ENCODE measurements around the gene URAD.

URAD gene

DNA sequence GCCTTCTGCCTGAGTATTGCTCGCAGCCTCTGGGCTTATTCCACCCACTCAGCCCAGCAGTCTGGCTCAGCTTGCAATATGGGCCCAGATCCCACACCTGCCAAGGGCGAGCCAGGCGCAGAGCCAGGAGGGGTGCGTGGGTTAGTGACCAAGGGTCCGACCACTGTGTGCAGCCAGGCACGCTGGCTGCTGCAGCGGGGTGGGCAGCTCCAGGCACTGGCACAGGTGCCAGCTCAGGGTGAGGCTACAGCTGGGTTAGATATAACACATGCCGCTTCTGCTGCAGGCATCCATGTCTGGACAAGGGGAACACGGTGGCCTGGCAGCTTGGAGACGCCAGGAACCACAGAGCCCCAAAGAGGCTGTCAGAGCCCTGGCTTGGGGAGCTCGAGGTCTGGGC is 12.6 kb upstream of the URAD start:
- in situ Hi-C loops (cut with HindIII; ENCODE audit: low sequenced_read_pairs): no loop called here

DNA sequence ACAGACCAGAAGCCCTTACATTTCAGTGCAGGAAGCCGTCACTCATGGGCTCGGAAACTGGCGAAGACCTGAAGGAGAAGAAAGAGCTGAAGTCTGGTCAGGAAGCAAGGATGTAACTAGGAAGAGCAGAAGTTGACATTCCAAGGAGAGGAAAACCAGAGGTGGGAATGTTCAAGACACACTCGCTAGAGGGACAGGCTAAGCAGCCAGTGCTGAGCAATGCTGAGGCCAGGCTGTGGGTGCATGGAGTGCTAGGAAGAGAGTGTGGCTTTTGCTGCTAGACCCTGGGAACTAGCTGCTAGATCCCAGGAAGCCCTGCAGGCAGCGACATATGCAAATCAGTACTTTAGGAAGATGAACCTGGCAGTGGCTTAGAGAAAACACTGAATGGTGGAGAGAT is 12.1 kb upstream of the URAD start:
- in situ Hi-C loops (cut with HindIII; ENCODE audit: low sequenced_read_pairs): no loop called here

DNA sequence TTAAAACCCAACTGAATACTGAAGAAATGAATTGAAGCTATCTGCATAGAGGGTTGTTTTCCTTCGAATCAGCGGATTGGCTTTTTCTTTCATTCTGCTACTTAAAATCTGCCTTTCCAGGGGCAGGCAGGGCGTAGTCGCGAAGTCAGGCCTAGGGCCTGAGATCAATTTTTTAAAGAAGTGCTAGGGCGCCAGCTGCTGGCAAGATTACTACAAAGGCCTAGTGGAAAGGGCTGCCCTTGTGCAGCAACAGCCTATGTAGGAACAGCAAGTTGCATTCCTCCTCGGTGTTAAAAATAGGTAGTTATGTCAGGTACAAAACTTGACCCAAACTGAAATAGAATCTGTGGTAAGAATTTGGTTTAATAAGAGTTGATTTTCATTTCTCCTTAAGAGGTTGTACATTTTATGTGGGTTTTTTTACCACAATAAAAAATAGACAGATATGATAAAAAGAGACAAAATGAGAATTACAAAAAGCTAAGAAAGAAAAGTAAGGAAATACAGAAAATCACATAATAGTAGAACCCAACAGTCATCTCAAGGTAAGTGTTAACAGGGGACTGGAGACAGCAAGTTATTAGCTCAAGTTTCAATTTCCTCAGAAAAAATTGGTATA is 9.5 kb upstream of the URAD start:
- in situ Hi-C loops (cut with HindIII; ENCODE audit: low sequenced_read_pairs): no loop called here

DNA sequence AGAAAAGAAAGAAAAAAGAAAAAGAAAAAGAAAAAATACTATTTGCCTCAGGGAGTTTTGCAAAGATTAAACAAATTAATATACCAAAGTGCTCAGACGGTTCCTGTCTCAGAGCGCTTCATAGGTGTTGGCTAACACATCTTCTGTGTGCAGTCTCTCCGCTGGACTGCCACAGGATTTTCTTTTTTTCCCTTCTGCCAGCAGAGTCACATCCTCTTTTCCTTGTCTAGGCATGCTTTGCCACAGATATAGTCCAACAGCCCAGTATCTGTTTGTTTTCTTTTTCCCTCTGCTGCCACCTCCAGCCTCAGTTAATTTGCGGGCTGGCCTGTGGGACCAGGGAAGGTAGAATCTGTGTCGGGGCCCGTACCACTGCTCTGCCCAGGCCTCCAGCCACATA is 3.4 kb upstream of the URAD start:
- in situ Hi-C loops (cut with HindIII; ENCODE audit: low sequenced_read_pairs): no loop called here

DNA sequence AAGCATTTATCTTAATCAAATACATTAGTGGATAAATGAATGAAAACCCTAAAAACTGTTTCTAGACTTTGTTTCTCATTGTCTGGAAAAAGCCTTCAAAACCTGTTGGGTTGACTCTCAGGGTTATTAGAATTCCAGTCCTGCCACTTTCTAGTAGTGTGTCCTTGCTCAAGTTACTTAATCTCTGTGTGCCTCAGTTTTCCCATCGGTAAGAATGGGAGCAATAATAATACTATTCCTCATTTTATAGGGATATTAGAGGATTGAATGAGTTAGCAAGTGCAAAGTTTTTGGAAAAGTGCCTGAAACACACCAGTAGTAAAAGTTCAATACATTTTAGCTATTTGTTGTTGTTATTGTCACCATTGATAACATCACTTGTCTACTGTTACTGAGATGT is 2.9 kb downstream of the URAD start:
- in situ Hi-C loops (cut with HindIII; ENCODE audit: low sequenced_read_pairs): no loop called here

DNA sequence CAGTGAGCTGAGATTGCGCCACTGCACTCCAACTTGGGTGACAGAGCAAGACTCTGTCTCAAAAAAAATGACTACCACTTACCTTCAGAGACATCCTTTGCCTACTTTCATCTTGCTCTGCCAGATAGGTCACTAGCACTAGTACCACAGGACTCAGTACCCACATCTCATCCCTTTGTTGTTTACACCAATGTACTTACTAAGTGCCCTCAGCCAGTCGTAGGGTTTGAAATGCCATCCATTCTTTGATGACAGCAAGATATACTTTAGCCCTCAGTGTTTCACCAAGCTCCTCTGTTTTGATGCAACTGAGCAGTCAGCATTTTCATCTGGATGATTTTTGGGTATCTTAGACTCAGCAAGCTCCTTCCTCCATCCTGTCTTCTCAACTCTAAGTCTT is 6.1 kb downstream of the URAD start:
- in situ Hi-C loops (cut with HindIII; ENCODE audit: low sequenced_read_pairs): no loop called here

DNA sequence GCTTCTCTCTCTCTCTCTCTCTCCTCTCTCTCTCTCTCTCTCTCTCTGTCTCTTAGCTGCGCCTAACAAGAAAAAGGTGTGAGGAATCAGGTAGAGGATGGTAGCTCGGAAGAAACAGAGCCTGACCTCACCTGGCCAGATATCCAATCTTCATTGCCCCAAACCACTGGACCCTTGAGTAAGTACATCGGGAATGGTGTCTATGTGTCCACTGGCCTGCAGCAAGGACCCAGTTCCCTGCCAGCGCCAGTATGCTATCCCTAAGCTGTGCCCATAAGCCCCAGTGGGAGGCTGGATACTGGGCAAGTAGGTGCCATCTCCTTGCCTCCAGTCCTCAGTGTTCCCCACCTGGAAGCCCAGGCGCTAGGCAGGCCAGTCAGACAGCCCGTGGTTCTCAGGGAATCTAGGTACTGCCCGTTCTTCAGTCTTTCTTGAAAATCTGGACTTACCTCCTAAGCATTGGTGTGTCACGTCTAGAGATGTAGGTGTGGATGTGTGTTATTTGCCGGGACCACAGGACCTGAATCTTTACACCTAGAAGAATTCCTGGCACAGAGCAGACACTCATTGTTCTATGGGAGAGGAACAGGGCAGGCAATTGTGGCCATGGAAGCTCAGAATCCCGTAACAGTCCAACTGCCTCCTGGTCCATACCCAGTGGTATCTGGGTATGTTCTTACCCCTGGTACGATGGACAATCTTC is 7.3 kb downstream of the URAD start:
- in situ Hi-C loops (cut with HindIII; ENCODE audit: low sequenced_read_pairs): no loop called here

DNA sequence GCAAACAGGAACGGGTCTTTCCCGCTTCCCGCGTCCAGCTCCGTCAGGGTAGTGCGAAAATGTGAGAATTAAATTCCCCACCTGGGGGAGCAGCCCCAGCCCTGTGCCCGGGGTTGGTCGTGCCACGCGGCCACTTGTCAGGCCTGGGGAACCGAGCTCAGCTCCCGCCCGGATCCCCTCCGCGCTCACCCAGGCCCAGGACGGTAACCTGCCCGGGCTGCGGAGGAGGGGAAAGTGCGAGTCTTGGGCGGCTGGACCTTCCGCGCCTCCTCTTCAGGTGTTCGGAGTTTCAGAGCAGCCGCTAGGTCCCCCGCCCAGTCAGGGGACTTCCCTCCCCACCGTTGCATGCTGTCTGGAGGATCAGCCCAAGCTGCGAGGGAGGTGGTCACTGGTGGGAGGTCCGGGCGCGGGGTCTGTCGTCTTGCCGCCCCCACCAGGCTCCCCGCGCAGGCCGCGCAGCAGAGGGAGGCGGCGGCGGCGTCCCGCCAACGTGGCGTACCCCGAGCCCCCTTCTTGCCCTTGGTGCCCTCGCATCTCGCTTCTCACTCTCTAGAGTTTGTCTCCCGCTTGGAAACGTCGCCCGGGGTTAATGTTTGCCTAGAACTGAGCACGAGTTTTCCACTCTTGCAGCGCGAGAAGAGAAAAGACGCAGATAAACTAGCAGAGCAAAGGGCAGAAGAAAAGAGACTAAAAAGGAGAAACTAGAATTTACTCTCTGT is 8.1 kb downstream of the URAD start:
- in situ Hi-C loops (cut with HindIII; ENCODE audit: low sequenced_read_pairs): no loop called here

DNA sequence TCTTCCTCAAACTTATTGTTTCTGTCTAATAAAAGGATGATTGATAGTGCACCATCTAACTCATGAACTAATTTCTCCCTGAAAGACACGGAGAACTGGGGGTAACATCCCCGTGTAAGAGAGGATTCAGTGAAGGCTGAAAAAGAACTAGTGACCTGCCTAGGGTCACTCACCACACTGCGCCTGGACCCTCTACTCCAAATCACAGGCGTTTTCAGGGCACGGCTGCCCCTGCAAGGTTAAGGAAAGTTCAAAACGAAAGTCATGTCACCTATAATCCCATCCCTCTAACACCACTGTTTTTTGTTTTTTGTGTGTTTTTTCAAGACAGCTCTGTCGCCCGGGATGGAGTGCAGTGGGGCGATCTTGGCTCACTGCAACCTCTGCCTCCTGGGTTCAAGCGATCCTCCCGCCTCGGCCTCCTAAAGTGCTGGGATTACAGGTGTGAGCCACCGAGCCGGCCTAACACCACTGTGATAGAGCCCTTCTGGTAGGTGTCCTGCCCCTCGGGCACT is 8.7 kb downstream of the URAD start:
- in situ Hi-C loops (cut with HindIII; ENCODE audit: low sequenced_read_pairs): no loop called here

DNA sequence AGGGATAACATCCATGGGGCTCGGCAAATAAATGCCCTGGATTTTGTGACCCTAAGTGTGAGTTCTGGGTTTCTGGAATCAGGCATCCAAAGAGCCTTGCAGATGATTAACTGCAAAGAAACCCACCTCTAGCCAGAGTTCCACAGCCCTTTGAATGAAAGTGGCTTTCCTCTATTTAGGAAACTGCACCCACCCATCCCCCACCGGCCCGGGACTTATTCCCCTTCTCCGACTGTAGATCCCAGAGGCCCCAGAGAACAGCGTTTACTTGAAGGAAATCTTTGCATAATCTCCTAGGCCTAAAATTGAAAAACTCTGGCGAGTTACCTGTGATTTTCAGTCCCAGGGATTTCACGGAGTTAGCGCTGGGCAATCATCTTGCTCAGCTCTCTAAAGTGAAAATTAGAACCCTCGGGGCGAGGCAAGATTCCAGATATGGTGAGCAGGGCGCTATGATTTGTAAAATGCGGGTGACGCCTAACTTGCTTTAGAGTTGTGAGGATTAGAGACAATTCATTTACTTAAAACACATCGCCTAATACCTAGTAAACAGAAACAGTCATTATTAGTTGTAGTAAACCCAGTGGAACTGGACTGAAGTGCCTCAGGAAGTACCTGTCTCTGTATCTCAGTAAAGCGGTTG is 9.4 kb downstream of the URAD start:
- in situ Hi-C loops (cut with HindIII; ENCODE audit: low sequenced_read_pairs): no loop called here

DNA sequence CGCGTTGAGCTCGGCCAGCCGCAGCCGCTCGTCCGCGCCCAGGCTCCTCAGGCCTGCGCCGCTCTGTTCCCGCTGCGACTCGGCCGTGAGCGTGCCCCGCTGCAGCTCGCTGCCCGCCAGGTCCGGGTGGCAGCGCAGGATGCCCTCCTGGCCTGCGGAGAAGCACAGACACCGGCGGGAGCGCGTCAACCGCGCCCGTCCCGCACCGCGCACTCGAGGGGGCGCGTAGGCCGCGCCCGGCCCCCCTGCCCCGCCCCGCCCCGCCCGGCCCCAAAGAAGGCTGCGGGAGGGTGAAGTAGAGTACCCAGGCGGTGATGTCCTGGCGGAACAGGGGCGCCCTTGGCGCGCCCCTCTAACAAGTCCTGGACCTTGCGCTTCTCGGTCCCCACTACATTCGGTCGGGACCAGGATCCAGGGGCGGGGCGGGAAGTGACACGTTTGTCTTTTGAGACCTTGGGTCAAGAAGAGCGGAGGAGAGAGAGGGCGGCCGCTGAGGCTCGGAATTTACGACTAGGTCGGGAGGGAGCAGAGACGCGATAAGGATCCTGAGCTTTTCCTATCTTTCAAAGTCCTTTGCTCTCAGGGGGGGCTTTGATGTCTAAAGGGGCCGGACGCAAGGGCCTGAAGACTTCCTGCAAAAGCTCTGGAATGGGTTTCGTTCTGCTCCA is 10.1 kb downstream of the URAD start:
- in situ Hi-C loops (cut with HindIII; ENCODE audit: low sequenced_read_pairs): no loop called here

DNA sequence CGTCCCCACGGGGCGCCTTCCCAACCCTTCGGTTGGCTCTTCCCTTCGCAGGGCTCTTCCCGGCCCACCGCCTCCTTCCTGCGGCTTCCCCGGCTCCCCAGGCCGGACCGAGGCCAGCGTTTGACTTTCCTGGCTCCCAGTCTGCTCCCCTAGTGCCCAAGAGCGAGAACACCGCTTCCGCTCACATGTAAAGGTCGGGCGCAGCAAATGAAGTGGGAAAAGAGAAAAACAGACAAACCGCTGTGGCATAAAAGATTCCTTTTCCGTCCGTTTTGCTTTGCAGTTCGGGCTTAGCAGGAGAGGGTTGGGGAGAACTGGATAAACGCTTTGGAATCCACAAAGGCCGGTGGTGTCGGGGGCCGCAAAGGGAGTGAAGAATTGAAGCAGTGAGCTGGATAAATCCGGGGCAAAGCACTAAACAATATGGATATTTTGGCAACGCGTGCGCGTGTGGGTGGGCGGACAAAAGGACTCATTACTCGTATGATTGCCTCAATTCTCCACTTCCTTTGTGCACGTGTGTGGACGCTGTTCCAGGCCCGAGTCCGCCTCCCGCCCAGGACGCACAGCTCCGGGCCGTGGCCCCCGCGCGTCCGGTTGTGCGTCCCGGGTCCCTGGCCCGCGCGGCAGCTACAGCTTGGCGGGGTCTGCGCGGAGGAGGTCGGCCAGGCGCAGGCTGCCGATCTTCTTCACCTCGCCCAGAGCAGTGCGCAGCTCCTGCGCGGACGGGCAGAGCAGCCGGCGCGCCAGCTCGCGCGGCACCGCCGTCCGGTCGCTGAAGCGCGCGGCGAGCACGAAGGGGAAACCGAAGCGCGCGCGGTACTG is 10.8 kb downstream of the URAD start:
- in situ Hi-C loops (cut with HindIII; ENCODE audit: low sequenced_read_pairs): no loop called here

DNA sequence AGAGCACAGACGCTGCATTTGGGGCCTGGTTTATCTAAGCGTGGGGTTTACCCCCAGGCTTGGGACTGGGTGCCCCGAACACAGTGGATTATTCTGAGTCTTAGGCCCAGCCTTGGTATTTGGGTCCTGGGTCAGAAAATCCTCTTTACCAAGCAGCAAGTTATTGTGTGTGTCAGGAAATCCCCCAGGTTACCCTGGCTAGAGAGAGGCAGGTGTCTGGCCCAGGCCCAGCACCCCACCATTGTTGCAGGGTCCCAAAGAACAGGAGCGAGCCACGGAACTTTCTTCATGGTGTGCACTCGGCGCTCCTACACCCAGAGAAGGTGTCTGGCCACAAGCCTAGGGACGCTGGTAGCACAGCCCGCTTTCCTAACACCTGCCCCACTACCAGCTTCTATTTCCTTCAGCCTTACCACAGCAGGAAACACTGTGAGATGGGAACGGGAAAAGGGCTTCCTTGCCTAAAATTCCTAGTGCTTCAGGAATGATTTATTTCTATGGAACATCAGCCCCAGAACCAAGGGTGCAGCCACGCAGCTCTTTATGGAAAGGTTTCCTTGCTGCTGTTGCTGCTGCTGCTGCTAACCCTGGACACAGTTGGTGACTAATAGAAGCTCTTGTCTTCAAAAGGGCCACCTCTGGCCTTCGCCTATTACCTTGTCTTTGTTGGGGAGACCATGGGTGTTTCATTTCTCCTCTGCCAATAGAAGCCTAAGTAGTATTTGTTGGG is 12.0 kb downstream of the URAD start:
- in situ Hi-C loops (cut with HindIII; ENCODE audit: low sequenced_read_pairs): no loop called here

DNA sequence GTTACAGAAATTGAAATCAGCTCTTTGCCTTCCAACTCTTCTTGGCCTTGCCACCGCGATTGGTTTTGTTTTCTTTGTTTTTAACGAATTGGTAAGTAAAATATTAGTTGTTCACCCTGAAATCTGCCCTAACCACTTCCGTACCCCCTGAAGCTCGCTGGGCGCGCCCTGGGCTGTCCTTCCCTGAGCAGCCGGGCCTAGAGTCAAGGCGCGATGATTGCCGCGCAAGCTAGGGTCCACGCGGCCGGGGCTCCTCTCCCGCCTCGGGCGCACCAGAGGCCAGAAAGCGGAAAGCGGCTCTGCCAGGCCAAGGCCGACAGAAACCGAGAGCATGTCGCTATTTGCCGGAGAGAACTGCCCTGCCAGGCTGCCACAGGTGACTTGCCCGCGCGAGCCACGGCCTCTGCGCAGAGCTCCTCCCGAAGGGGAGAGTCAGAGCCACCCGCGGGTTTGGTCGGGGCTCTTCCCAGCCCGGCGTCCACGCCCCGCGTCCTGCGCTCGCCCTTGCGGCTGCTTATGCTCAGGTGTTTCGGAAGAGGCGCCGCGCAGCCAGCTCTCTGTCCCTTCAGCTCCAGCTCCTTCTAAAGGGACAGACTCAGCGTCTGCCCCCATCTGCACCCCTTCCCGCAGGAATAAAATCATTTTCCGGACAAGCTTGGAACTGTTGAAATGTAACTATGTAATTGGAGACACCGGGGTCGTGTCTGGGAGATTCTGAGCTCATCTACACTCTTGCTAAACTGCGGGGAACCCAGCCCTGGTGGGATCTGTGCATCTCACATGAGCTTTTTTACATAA is 12.7 kb downstream of the URAD start:
- in situ Hi-C loops (cut with HindIII; ENCODE audit: low sequenced_read_pairs): no loop called here

DNA sequence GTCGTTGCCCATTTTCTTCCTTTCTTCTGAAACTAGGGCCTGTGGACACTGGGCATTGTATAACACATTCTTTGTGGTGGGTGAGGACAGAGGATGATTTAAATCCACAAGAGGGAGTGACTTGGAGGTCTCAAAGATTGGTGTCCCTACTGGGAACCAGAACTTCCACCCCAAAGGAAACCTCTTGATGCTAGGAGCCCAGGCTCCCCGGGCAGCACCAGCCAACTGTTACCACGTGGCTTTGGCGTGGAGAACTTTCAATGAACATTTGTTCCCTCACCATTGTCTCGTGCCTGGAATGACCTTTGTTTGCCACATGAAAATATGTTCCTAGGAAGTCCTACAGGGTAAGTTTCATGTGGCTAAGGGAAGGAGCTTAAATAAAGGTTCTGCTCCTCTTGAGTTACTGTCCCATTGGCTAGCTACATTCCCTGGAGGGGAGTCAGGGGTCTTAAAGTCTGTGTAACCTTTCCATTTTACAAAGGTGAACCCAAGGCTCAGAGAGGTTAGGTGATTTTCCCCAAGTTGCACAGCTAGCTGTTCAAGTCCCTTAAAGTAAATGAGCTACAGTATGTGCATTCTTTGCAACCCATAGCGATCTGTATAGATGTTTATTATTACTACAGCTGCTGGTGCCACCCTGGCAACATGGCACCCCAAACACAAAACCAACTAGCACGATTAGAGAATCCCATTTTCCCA is 14.4 kb downstream of the URAD start:
- in situ Hi-C loops (cut with HindIII; ENCODE audit: low sequenced_read_pairs): loop anchor here (25.0 kb wide), 2 partner anchors 137 to 562 kb away; partner anchors contain the start of gene GTF3A

DNA sequence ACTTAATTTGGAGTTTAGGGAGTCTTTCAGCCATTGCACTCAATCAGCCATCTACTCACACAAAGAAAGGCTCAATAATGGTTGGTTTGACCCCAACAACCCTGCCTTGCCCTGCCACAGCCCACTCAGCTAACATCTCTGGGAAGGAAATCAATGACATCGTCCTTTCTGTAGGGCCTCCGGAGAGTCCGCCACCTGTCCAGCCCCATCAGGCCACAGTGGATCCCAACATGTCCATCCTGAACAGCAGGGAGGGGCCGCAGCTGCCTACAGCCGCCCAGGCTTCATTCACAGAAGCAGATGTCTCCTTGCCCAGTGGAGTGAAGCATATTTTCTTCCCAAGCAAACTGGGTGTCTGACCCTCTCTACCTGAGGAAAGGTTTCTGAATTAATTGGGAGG is 15.2 kb downstream of the URAD start:
- in situ Hi-C loops (cut with HindIII; ENCODE audit: low sequenced_read_pairs): loop anchor here (25.0 kb wide), 2 partner anchors 136 to 561 kb away; partner anchors contain the start of gene GTF3A

DNA sequence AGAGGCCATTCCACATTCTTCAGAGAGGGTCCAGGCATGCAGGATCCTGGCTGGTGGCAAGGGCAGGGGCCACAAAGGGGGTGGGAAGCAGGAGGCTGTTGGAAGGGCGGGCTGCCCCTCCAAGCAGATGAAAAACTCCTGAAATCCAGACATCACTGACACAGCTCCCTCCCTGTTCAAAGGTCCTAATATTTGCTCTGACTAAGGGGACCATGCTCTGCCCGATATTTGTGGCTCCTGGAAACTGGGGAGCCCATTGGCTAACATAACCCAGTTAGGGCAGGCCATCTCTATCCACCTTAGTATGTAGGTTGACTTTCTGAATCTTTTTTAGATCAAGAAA is 16.0 kb downstream of the URAD start:
- in situ Hi-C loops (cut with HindIII; ENCODE audit: low sequenced_read_pairs): loop anchor here (25.0 kb wide), 2 partner anchors 135 to 560 kb away; partner anchors contain the start of gene GTF3A
